Measurements from ENCODE around the gene TRUB2.

- TF ChIP-seq POLR2A (IDR thresholded peaks at IDR 0.05) = no peak
- TF ChIP-seq CTCF (IDR thresholded peaks at IDR 0.05) = no peak
- TF ChIP-seq POLR2AphosphoS5 (IDR thresholded peaks at IDR 0.05; ENCODE audit: insufficient read depth in 1 of 2, low read depth in 1 of 2) = no peak
Measured at GRCh38 chr9:128296340-128297220, 25.7 kb downstream of the TRUB2 start.

All from vagina (tissue), 2 donors.